ENCODE measurements around the gene S100A9.

Gene S100A9

GRCh38 chr1:153365696-153366095 is 8.0 kb downstream of the S100A9 start:
- Histone ChIP-seq H2AFZ (ENCODE audit: low read depth, low read length) (no peak overlapping the region), H4K8ac (ENCODE audit: low read length) (no peak overlapping the region), H3K4me3 (ENCODE audit: insufficient read depth in 1 of 2, low read depth in 1 of 2, low read length in 2 of 2) (no peak overlapping the region), H2AK5ac (ENCODE audit: low read length, severe bottlenecking) (no peak overlapping the region), H3K14ac (ENCODE audit: low read length in 2 of 2) (no peak overlapping the region), H3K4ac (ENCODE audit: low read depth in 1 of 2, low read length in 2 of 2) (no peak overlapping the region), H3K9ac (ENCODE audit: low read length) (no peak overlapping the region), H3K18ac (ENCODE audit: low read depth in 1 of 2, low read length in 2 of 2) (no peak overlapping the region), H3K23ac (ENCODE audit: low read length in 2 of 2) (no peak overlapping the region), H3K4me2 (ENCODE audit: low read length, poor library complexity, severe bottlenecking) (no peak overlapping the region), H2BK5ac (ENCODE audit: low read depth, low read length, poor library complexity, severe bottlenecking) (no peak overlapping the region), H3K27me3 (ENCODE audit: control insufficient read depth in 1 of 2, insufficient read depth in 1 of 2, low read length in 2 of 2) (peaks cover 26 to 72% of the 10 kb centered on the region in 2 experiments), H2BK15ac (ENCODE audit: low read depth, poor library complexity, severe bottlenecking) (no peak overlapping the region), H2BK12ac (ENCODE audit: low read length in 2 of 2) (no peak overlapping the region), H4K91ac (ENCODE audit: low read length) (peak overlapping the region; percentile 29), H3K9me3 (ENCODE audit: control insufficient read depth, low read length) (no peaks in the 10 kb centered on the region), H3K79me1 (replicated peaks; ENCODE audit: low read length, poor library complexity, severe bottlenecking) (no peaks in the 10 kb centered on the region), H2BK120ac (ENCODE audit: low read depth, low read length) (no peak overlapping the region), H3K27ac (ENCODE audit: low read length, poor library complexity, severe bottlenecking) (no peak overlapping the region), H3K36me3 (ENCODE audit: control insufficient read depth in 1 of 2, insufficient read depth in 2 of 2, low read depth in 1 of 2, low read length in 2 of 2) (no peaks in the 10 kb centered on the region), H3K4me1 (ENCODE audit: control insufficient read depth, insufficient read depth, low read depth, low read length) (no peaks in the 10 kb centered on the region)
- 74% methylated on average over 6 of the region's 8 CpGs for WGBS
- DNase-seq, result no peak

DNA sequence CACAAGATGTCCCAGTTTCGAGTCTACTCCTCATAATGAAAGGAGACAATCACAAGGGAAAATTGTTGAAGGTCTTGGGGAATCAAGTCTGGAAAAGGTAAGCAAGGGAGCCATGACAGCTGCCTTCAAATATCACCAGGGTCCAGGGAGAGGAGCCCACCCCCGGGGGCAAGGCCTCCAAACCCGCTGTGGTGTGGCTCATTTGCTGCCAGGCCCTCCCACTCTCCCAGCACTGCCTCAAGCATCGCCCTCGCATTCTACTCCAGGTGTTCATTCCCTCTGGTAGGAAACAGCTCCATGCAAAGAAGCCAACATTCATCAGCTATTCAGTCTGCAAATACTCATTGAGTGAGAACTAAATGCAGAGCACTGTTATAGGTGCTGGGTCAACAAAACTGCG is 8.6 kb downstream of the S100A9 start:
- Histone ChIP-seq H3K4me2 (ENCODE audit: low read length, poor library complexity, severe bottlenecking) (no peak overlapping the region), H4K8ac (ENCODE audit: low read length) (no peak overlapping the region), H3K23ac (ENCODE audit: low read length in 2 of 2) (no peak overlapping the region), H3K4me1 (ENCODE audit: control insufficient read depth, insufficient read depth, low read depth, low read length) (no peaks in the 10 kb centered on the region), H3K27me3 (ENCODE audit: control insufficient read depth in 1 of 2, insufficient read depth in 1 of 2, low read length in 2 of 2) (peaks cover 26 to 71% of the 10 kb centered on the region in 2 experiments), H3K36me3 (ENCODE audit: control insufficient read depth in 1 of 2, insufficient read depth in 2 of 2, low read depth in 1 of 2, low read length in 2 of 2) (no peaks in the 10 kb centered on the region), H2AFZ (ENCODE audit: low read depth, low read length) (no peak overlapping the region), H2BK15ac (ENCODE audit: low read depth, poor library complexity, severe bottlenecking) (no peak overlapping the region), H2BK120ac (ENCODE audit: low read depth, low read length) (no peak overlapping the region), H3K14ac (ENCODE audit: low read length in 2 of 2) (no peak overlapping the region), H3K79me1 (replicated peaks; ENCODE audit: low read length, poor library complexity, severe bottlenecking) (no peaks in the 10 kb centered on the region), H3K4ac (ENCODE audit: low read depth in 1 of 2, low read length in 2 of 2) (no peak overlapping the region), H3K27ac (ENCODE audit: low read length, poor library complexity, severe bottlenecking) (no peak overlapping the region), H3K9me3 (ENCODE audit: control insufficient read depth, low read length) (no peaks in the 10 kb centered on the region), H2BK5ac (ENCODE audit: low read depth, low read length, poor library complexity, severe bottlenecking) (no peak overlapping the region), H2BK12ac (ENCODE audit: low read length in 2 of 2) (no peak overlapping the region), H4K91ac (ENCODE audit: low read length) (no peak overlapping the region), H3K9ac (ENCODE audit: low read length) (no peak overlapping the region), H3K4me3 (ENCODE audit: insufficient read depth in 1 of 2, low read depth in 1 of 2, low read length in 2 of 2) (no peak overlapping the region), H3K18ac (ENCODE audit: low read depth in 1 of 2, low read length in 2 of 2) (no peak overlapping the region), H2AK5ac (ENCODE audit: low read length, severe bottlenecking) (no peak overlapping the region)
- DNase-seq, result no peak
- 49% methylated on average over 6 of the region's 6 CpGs for WGBS

DNA sequence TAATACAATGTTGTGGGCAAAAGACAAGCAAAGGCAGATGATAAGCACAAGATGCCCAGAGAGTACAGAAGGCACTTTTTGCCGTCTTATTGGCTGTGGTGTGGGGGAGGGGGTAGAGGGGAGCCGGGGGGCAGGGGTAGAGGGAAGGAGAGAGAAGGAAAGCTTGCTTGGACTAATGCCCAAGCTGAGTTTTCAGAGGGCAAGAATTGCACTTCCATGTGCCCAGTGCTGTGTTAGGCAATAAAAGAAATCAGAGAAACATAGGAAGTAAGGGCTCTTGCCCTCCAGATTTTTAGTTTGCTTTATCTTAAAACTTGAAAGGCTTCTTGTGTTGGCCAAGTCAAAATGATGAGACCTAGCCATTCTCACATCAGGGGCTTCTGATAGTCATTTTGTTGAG is 9.4 kb downstream of the S100A9 start:
- Histone ChIP-seq H4K8ac (ENCODE audit: low read length) (no peak overlapping the region), H3K4me1 (ENCODE audit: control insufficient read depth, insufficient read depth, low read depth, low read length) (no peaks in the 10 kb centered on the region), H3K9ac (ENCODE audit: low read length) (no peak overlapping the region), H3K18ac (ENCODE audit: low read depth in 1 of 2, low read length in 2 of 2) (no peak overlapping the region), H3K27me3 (ENCODE audit: control insufficient read depth in 1 of 2, insufficient read depth in 1 of 2, low read length in 2 of 2) (peaks cover 19 to 68% of the 10 kb centered on the region in 2 experiments), H2AFZ (ENCODE audit: low read depth, low read length) (no peak overlapping the region), H2BK120ac (ENCODE audit: low read depth, low read length) (no peak overlapping the region), H2BK5ac (ENCODE audit: low read depth, low read length, poor library complexity, severe bottlenecking) (no peak overlapping the region), H4K91ac (ENCODE audit: low read length) (no peak overlapping the region), H3K4me2 (ENCODE audit: low read length, poor library complexity, severe bottlenecking) (no peak overlapping the region), H3K4ac (ENCODE audit: low read depth in 1 of 2, low read length in 2 of 2) (no peak overlapping the region), H3K9me3 (ENCODE audit: control insufficient read depth, low read length) (no peaks in the 10 kb centered on the region), H2BK12ac (ENCODE audit: low read length in 2 of 2) (no peak overlapping the region), H3K4me3 (ENCODE audit: insufficient read depth in 1 of 2, low read depth in 1 of 2, low read length in 2 of 2) (no peak overlapping the region), H2BK15ac (ENCODE audit: low read depth, poor library complexity, severe bottlenecking) (no peak overlapping the region), H3K14ac (ENCODE audit: low read length in 2 of 2) (no peak overlapping the region), H2AK5ac (ENCODE audit: low read length, severe bottlenecking) (no peak overlapping the region), H3K23ac (ENCODE audit: low read length in 2 of 2) (no peak overlapping the region), H3K27ac (ENCODE audit: low read length, poor library complexity, severe bottlenecking) (no peak overlapping the region), H3K79me1 (replicated peaks; ENCODE audit: low read length, poor library complexity, severe bottlenecking) (no peaks in the 10 kb centered on the region), H3K36me3 (ENCODE audit: control insufficient read depth in 1 of 2, insufficient read depth in 2 of 2, low read depth in 1 of 2, low read length in 2 of 2) (no peaks in the 10 kb centered on the region)
- DNase-seq, result no peak
- whole genome bisulfite sequencing, result 60% methylated on average over 2 of the region's 2 CpGs

- H3K18ac ChIP-seq (ENCODE audit: low read depth in 1 of 2, low read length in 2 of 2), result no peak overlapping the region
- H3K4me3 ChIP-seq (ENCODE audit: insufficient read depth in 1 of 2, low read depth in 1 of 2, low read length in 2 of 2), result no peak overlapping the region
- no peak overlapping the region for H3K4ac ChIP-seq (ENCODE audit: low read depth in 1 of 2, low read length in 2 of 2)
- no peaks in the 10 kb centered on the region for H3K36me3 ChIP-seq (ENCODE audit: control insufficient read depth in 1 of 2, insufficient read depth in 2 of 2, low read depth in 1 of 2, low read length in 2 of 2)
- H4K91ac ChIP-seq (ENCODE audit: low read length), result no peak overlapping the region
- H3K9ac ChIP-seq (ENCODE audit: low read length), result no peak overlapping the region
- no peak overlapping the region for H2AFZ ChIP-seq (ENCODE audit: low read depth, low read length)
- no peak overlapping the region for H2AK5ac ChIP-seq (ENCODE audit: low read length, severe bottlenecking)
- no peak for DNase-seq
- H2BK120ac ChIP-seq (ENCODE audit: low read depth, low read length), result no peak overlapping the region
- no peak overlapping the region for H3K4me2 ChIP-seq (ENCODE audit: low read length, poor library complexity, severe bottlenecking)
- H3K79me1 ChIP-seq (replicated peaks; ENCODE audit: low read length, poor library complexity, severe bottlenecking), result no peaks in the 10 kb centered on the region
- H3K9me3 ChIP-seq (ENCODE audit: control insufficient read depth, low read length), result no peaks in the 10 kb centered on the region
- H3K27me3 ChIP-seq (ENCODE audit: control insufficient read depth in 1 of 2, insufficient read depth in 1 of 2, low read length in 2 of 2), result peaks cover 13 to 65% of the 10 kb centered on the region in 2 experiments
- H4K8ac ChIP-seq (ENCODE audit: low read length), result no peak overlapping the region
- no peak overlapping the region for H3K27ac ChIP-seq (ENCODE audit: low read length, poor library complexity, severe bottlenecking)
- no peak overlapping the region for H2BK12ac ChIP-seq (ENCODE audit: low read length in 2 of 2)
- H2BK15ac ChIP-seq (ENCODE audit: low read depth, poor library complexity, severe bottlenecking), result no peak overlapping the region
- no CpG with 5 or more reads among the region's 2 CpGs for WGBS
- H2BK5ac ChIP-seq (ENCODE audit: low read depth, low read length, poor library complexity, severe bottlenecking), result no peak overlapping the region
- no peak overlapping the region for H3K23ac ChIP-seq (ENCODE audit: low read length in 2 of 2)
- H3K4me1 ChIP-seq (ENCODE audit: control insufficient read depth, insufficient read depth, low read depth, low read length), result no peaks in the 10 kb centered on the region
- H3K14ac ChIP-seq (ENCODE audit: low read length in 2 of 2), result no peak overlapping the region
Observed at GRCh38 chr1:153368495-153368894, 10.8 kb downstream of the S100A9 start.
